Transverse colon (tissue), 1 donor: ENCODE measurements around the gene TENT4B.

Source experiments
- EP300 ChIP-seq: sonication (generic); formaldehyde crosslinking; IDR thresholded peaks from one replicate; pipeline ENCODE4 v1.6.1; 2017; ENCODE audit warnings: antibody characterized with exemption, low read depth
- POLR2A ChIP-seq: fragments of 450-650 bp; IDR thresholded peaks from one replicate; pipeline ENCODE4 v1.6.1; 2016; ENCODE audit warnings: antibody characterized with exemption, mild to moderate bottlenecking, moderate library complexity

- no peak for TF ChIP-seq EP300
- no peak for TF ChIP-seq POLR2A
Measured at GRCh38 chr16:50270510-50271147, 117.5 kb downstream of the TENT4B start.
